HG03196 (cell line): Measurements from ENCODE around the gene OR10AD1.
"Not testable (repeated sequence)": the region's sequence is repeated elsewhere in the genome, so short reads cannot be mapped to it uniquely, and the experiment has no call there.

Source experiments
- ATAC-seq: cut with Tn5 transposase; IDR thresholded peaks from one replicate; pipeline ENCODE4 v1.9.1; 2021; ENCODE audit not compliant: unreplicated experiment

OR10AD1 gene

GRCh38 chr12:48163150-48163747 lies 39.8 kb downstream of the OR10AD1 start:
- ATAC-seq, result no peak

- ATAC-seq, result no peak
These were observed 42.3 kb downstream of the OR10AD1 start for GRCh38 chr12:48160807-48161206.

GRCh38 chr12:48160046-48160445 lies 43.0 kb downstream of the OR10AD1 start:
- no peak for ATAC-seq

DNA sequence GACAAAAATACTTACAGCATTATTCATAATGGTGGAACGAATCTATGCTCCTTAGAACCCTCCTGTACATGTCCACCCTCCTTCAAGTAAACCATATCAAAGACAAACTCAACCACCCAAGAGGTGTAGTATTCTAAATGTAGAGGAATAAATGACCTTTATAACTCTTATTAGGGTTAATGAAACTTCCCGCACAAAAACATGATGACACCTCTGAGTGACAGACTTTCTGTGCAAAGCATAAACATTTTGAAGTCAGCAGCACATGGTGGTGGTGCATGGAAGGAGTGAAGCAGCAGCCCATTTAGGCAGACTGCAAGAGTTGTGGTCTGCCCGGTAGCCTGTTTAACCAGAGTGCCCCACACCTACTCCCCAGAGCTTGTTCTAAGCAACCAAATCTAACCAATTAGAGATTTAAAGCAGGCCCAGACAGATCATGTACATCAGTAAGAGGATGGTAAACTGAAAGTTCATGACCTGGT lies 45.2 kb downstream of the OR10AD1 start:
- no peak for ATAC-seq

DNA sequence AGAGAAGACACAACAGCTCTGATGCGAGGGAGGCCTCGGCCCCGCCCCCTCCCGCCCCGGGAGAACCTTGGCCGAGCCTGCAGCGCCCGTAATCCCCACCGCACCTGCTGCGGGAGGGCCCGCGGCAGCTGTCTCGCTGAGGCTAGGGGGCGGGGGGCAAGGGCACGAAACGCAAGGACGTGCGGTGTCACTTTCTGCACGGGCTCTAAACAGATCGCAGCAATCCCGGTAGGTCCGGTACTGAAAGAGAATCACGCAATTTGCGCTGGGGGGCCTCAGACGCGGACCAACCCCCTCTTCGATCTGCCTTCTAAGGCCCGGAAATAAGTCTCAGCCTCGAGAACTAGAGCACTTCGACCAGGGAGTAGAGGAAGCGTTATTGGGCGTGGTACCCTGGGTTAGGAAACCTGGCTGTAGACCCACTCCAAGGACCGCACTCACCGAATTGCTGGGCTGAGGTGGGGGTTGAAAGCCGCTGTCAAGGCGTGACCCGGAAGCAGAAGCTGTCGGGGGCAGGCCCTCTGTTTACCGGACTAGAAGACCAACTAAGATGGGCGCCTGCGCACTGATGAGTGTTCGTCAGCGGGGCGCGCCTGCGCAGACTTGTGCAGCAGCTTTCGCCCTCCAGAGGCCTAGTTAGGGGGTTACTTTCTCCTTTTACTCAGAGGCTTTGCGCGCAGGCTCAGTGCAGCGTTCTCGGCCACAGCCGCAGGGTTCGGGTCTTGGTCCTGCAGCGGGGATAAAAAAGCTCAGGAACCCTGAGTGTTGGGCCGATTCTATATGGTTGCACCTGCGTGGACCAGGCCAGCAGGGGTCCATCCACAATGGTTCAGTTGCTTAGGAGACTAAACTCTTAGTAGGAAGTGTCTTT lies 45.8 kb downstream of the OR10AD1 start, which contains the start of gene ASB8:
Gene ASB8, minus strand, starts transcription at position 498 of the 871 bp plus-strand sequence. CDS start 4,019 bp downstream, outside the sequence.
- ATAC-seq, result peak; percentile 82

- no peak for ATAC-seq
These were observed 46.5 kb downstream of the OR10AD1 start for GRCh38 chr12:48156652-48157017.

GRCh38 chr12:48155786-48156185 lies 47.3 kb downstream of the OR10AD1 start:
- not testable (repeated sequence) for ATAC-seq
